ENCODE results near the gene CMTM4. TPM values are rescaled to one million over a fixed set of nuclear protein-coding genes. Genes with fewer than 3 reads are reported as not detected.

CMTM4 gene
- total and polyA plus RNA-seq, 7 donors: 6.1 to 65.1 (median 12.5) TPM

DNA sequence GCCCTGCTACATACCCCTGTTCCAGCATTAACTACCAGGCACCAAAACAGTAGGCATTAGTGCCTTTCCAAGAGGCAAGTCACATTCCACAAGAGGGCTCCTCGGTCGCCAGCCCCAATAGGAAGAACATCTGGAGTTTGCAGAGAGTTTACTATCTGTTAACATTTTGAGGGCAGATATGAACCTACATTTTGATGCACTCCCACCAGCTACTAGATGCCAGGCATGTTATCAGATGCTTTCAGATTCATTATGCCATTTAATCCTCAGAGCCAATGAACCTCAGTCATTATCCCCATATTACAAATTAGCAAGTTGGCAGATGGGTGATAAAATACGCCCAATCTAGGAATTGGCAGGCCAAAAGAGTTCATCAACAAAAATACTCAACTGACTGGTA lies 121.5 kb downstream of the CMTM4 start:
- TF ChIP-seq POLR2A (IDR thresholded peaks at IDR 0.05) (no peak), POLR2AphosphoS5 (IDR thresholded peaks at IDR 0.05) (no peak), CTCF (IDR thresholded peaks at IDR 0.05) (no peak), EP300 (IDR thresholded peaks at IDR 0.05) (no peak)
- Histone ChIP-seq H3K36me3 (no peaks in the 10 kb centered on the region), H3K27me3 (peaks cover 11 to 32% (median 24%) of the 10 kb centered on the region in 3 donors), H3K4me1 (peaks cover 0 to 13% (median 12%) of the 10 kb centered on the region in 4 donors), H3K4me3 (no peak overlapping the region), H3K27ac (no peak overlapping the region), H3K9me3 (no peaks in the 10 kb centered on the region)
- DNase-seq: no peak
- WGBS, 2 donors: 96 to 97% methylated on average over 3 of the region's 3 CpGs
- intact Hi-C loops (cut with DNase I): no loop called here

DNA sequence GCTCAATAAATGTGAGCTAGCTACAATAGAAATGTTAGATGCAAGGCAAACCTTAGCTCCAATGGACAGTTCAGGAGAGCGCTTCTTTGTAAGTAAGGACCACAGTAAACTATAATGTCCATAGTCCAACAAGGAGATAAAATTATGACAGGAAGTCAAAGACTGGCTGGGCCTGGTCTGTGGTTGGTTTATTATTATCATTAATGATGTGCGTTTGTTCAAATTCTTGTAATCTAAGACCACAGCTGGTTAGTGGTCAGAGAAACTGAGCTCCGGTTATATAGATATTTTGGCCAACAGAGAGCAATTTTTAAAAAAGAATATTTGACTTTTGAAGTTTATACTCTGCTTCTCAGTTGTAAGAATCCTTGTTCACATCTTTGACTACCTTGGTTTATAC lies 122.0 kb downstream of the CMTM4 start:
- WGBS, 2 donors: 89 to 91% methylated on average over 3 of the region's 3 CpGs
- H3K4me3 ChIP-seq: no peak overlapping the region
- TF ChIP-seq EP300 (IDR thresholded peaks at IDR 0.05): no peak
- H3K27me3 ChIP-seq: peaks cover 11 to 26% (median 19%) of the 10 kb centered on the region in 3 donors
- no peak for DNase-seq
- no peak overlapping the region for H3K27ac ChIP-seq
- H3K4me1 ChIP-seq: peaks cover 0 to 13% (median 12%) of the 10 kb centered on the region in 4 donors
- H3K9me3 ChIP-seq: no peaks in the 10 kb centered on the region
- no peaks in the 10 kb centered on the region for H3K36me3 ChIP-seq
- intact Hi-C loops (cut with DNase I): no loop called here

- Histone ChIP-seq H3K9me3 (no peaks in the 10 kb centered on the region), H3K4me3 (no peak overlapping the region), H3K36me3 (no peaks in the 10 kb centered on the region), H3K27ac (no peak overlapping the region), H3K4me1 (peaks cover 0 to 10% (median 8%) of the 10 kb centered on the region in 4 donors), H3K27me3 (peaks cover 8 to 22% (median 14%) of the 10 kb centered on the region in 3 donors)
- no peak for DNase-seq
- intact Hi-C loops (cut with DNase I): no loop called here
- WGBS, 2 donors: 98 to 100% methylated on average over 1 of the region's 1 CpG
- TF ChIP-seq CTCF (IDR thresholded peaks at IDR 0.05): no peak
- no peak for TF ChIP-seq POLR2AphosphoS5 (IDR thresholded peaks at IDR 0.05)
- TF ChIP-seq EP300 (IDR thresholded peaks at IDR 0.05): no peak
- TF ChIP-seq POLR2A (IDR thresholded peaks at IDR 0.05): no peak
Measured at GRCh38 chr16:66574081-66574480, 122.5 kb downstream of the CMTM4 start.

- TF ChIP-seq EP300 (IDR thresholded peaks at IDR 0.05) (no peak), CTCF (IDR thresholded peaks at IDR 0.05) (no peak), POLR2AphosphoS5 (IDR thresholded peaks at IDR 0.05) (no peak), POLR2A (IDR thresholded peaks at IDR 0.05) (no peak)
- Histone ChIP-seq H3K4me1 (no peaks in the 10 kb centered on the region), H3K9me3 (no peaks in the 10 kb centered on the region), H3K4me3 (no peak overlapping the region), H3K36me3 (no peaks in the 10 kb centered on the region), H3K27me3 (peaks cover 0 to 5% (median 0%) of the 10 kb centered on the region in 3 donors), H3K27ac (no peak overlapping the region)
- intact Hi-C loops (cut with DNase I): no loop called here
- DNase-seq: no peak
- 58 to 80% methylated on average over 2 of the region's 2 CpGs for WGBS, 2 donors
Measured at GRCh38 chr16:66572356-66572755, 124.2 kb downstream of the CMTM4 start.

GRCh38 chr16:66569827-66570405 lies 126.6 kb downstream of the CMTM4 start:
- no peak overlapping the region for H3K27ac ChIP-seq

DNA sequence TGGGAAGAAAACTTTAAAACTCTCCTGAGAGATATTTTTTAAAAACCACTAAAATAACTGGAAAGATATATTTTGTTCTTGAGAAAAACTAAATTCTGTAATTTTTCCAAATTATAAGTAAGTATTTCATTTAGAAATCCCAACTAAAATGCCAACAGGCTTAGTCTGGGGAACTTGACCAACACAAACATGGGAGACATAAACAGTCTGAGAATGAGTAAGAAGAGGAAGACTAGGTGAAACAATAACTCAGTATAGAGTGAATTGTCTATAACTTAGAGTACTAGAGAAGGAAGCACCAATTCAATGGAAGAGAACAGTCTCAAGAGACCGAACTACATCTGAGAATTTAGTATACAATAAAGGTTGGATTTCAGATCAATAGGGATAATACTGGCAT lies 127.4 kb downstream of the CMTM4 start:
- 96 to 98% methylated on average over 1 of the region's 1 CpG for WGBS, 2 donors
- H3K4me3 ChIP-seq: no peak overlapping the region

More at GRCh38 chr16:66569827-66570405, 126.6 kb downstream of the CMTM4 start:
- no peaks in the 10 kb centered on the region for H3K9me3 ChIP-seq
- DNase-seq: no peak
- H3K36me3 ChIP-seq: peaks cover 0 to 20% (median 5%) of the 10 kb centered on the region in 4 donors
- no peaks in the 10 kb centered on the region for H3K27me3 ChIP-seq
- no peak overlapping the region for H3K4me3 ChIP-seq
- WGBS, 2 donors: 46 to 77% methylated on average over 3 of the region's 3 CpGs
- intact Hi-C loops (cut with DNase I): no loop called here
- no peaks in the 10 kb centered on the region for H3K4me1 ChIP-seq
- TF ChIP-seq POLR2A (IDR thresholded peaks at IDR 0.05): no peak
- no peak for TF ChIP-seq EP300 (IDR thresholded peaks at IDR 0.05)
- TF ChIP-seq POLR2AphosphoS5 (IDR thresholded peaks at IDR 0.05): no peak

More for the DNA sequence above, 127.4 kb downstream of the CMTM4 start:
- Histone ChIP-seq H3K27me3 (no peaks in the 10 kb centered on the region), H3K9me3 (no peaks in the 10 kb centered on the region), H3K4me1 (no peaks in the 10 kb centered on the region), H3K36me3 (peaks cover 0 to 28% (median 5%) of the 10 kb centered on the region in 4 donors), H3K27ac (no peak overlapping the region)
- TF ChIP-seq EP300 (IDR thresholded peaks at IDR 0.05) (no peak), POLR2A (IDR thresholded peaks at IDR 0.05) (no peak), POLR2AphosphoS5 (IDR thresholded peaks at IDR 0.05) (no peak), CTCF (IDR thresholded peaks at IDR 0.05) (no peak)
- DNase-seq: no peak
- intact Hi-C loops (cut with DNase I): no loop called here

All from sigmoid colon (tissue), 7 donors.